GM21367 (cell line): ENCODE results near the gene CCDC107.

Experiments used
- ATAC-seq: cut with Tn5 transposase; IDR thresholded peaks from one replicate; pipeline ENCODE4 v1.9.1; 2021; ENCODE audit not compliant: unreplicated experiment

The CCDC107 gene

GRCh38 chr9:35700031-35700430 lies 41.9 kb downstream of the CCDC107 start:
- no peak for ATAC-seq

GRCh38 chr9:35700942-35701341 lies 42.9 kb downstream of the CCDC107 start:
- ATAC-seq = no peak

GRCh38 chr9:35702696-35703095 lies 44.6 kb downstream of the CCDC107 start:
- ATAC-seq = no peak

- ATAC-seq = no peak
These were observed 46.0 kb downstream of the CCDC107 start for GRCh38 chr9:35703906-35704672.

GRCh38 chr9:35705372-35705771 lies 47.3 kb downstream of the CCDC107 start:
- no peak for ATAC-seq

GRCh38 chr9:35705836-35706430 lies 47.8 kb downstream of the CCDC107 start:
- no peak for ATAC-seq

GRCh38 chr9:35706951-35707350 lies 48.9 kb downstream of the CCDC107 start:
- no peak for ATAC-seq

- ATAC-seq = no peak
These were observed 50.1 kb downstream of the CCDC107 start for GRCh38 chr9:35708146-35708545.

- no peak for ATAC-seq
These were observed 52.9 kb downstream of the CCDC107 start for GRCh38 chr9:35710818-35711500.
